HG02885 (cell line): ENCODE measurements around the gene COG5.
A peak's percentile ranks its signal among the peaks of the same experiment; 100 is the strongest.

Source experiments
- ATAC-seq: cut with Tn5 transposase; IDR thresholded peaks from one replicate; pipeline ENCODE4 v1.9.1; 2021; ENCODE audit warnings: mild to moderate bottlenecking; ENCODE audit not compliant: unreplicated experiment, poor library complexity

Gene COG5

GRCh38 chr7:107354640-107355039 is 209.1 kb downstream of the COG5 start:
- ATAC-seq = no peak

- ATAC-seq = no peak
Measured at GRCh38 chr7:107353701-107354100, 210.0 kb downstream of the COG5 start.

DNA sequence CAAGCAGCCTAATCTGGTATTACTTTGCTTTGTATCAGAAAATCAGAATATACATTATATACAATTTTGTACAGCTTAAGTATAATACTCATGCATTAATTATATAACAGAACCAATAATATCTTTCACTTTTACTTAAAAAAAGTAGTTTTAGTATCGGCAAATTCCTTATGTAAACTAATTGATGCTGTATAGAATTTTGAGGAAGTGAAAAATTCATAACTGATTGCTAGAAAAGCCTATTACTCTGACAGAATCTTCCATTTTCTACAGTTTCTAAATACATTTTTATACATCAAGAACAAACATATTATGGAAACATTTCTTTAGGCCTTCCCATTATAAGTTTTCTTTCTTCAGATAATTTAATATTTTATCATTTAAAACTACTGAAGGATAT is 217.8 kb downstream of the COG5 start:
- ATAC-seq = no peak

DNA sequence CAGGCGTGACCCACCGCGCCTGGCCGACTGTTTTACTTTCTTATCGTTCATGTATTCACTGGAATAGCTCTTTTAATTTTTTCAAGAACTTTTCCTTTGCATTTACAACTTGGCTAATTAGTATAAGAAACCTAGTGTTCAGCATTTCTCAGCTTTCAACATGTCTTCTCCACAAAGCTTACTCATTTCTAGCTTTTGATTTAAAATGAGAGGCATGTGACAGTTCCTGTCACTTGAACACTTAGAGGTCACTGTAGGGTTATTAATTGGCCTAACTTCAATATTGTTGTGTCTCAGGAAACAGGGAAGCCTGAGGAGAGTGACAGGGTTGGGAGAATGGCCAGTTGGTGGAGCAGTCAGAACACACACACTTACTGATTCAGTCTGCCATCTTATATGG is 218.9 kb downstream of the COG5 start:
- ATAC-seq = no peak

DNA sequence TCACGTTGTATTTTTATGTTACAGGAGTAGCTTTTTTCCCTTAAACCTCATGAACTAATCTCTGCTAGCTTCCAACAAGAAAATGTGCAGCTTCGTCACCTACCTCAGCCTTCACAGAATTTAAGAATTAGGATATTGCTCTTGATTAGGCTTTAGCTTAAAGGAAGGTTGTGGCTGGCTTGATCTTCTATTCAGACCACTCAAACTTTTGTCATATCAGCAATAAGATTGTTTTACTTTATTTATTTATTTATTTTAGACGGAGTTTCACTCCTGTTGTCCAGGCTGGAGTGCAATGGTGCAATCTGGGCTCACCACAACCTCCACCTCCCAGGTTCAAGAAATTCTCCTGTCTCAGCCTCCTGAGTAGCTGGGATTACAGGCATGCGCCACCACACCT is 219.4 kb downstream of the COG5 start:
- no peak for ATAC-seq

- no peak for ATAC-seq
Measured at GRCh38 chr7:107338080-107338479, 225.6 kb downstream of the COG5 start.

- ATAC-seq = peak; percentile 70
Measured at GRCh38 chr7:107332488-107333269, 231.0 kb downstream of the COG5 start.

DNA sequence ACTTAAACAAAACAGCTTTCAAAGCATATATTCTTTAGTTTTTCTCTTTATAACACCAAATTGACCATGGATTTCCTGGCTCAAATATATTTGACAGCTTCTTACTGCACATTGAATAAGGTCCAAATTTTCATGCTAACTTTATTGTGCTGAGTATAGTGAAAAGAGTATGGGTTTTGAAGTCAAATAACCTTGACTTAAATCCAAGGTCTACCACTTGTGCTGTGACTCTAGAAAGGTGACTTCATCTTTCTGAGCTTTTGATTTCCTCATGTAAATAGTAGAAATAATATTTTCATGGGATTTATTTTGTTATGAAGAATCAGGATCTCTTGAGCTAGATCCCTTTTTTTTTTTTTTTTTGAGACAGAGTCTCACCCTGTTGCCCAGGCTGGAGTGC is 233.2 kb downstream of the COG5 start:
- no peak for ATAC-seq

- no peak for ATAC-seq
Measured at GRCh38 chr7:107327986-107328569, 235.6 kb downstream of the COG5 start.

- ATAC-seq = no peak
Measured at GRCh38 chr7:107326061-107326460, 237.7 kb downstream of the COG5 start.

DNA sequence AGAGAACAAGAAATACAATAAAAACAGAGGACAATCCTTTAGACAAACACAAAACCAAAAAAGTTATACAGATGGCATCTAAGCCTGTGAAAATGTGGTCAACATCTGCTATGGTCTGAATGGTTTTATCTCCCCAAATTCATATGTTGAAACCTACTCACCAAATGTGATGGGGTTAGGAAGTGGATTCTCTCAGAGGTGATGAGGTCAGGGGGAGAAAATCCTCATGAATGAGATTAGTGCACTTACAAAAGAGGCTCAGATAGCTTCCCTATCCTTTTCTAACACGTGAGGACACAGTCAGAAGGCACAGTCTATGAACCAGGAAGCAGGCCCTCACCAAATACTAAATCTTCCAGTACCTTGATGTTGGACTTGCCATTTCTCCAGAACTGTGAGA is 241.7 kb downstream of the COG5 start:
- no peak for ATAC-seq

GRCh38 chr7:107321611-107322010 is 242.1 kb downstream of the COG5 start:
- no peak for ATAC-seq

GRCh38 chr7:107319724-107320228 is 243.9 kb downstream of the COG5 start:
- no peak for ATAC-seq

DNA sequence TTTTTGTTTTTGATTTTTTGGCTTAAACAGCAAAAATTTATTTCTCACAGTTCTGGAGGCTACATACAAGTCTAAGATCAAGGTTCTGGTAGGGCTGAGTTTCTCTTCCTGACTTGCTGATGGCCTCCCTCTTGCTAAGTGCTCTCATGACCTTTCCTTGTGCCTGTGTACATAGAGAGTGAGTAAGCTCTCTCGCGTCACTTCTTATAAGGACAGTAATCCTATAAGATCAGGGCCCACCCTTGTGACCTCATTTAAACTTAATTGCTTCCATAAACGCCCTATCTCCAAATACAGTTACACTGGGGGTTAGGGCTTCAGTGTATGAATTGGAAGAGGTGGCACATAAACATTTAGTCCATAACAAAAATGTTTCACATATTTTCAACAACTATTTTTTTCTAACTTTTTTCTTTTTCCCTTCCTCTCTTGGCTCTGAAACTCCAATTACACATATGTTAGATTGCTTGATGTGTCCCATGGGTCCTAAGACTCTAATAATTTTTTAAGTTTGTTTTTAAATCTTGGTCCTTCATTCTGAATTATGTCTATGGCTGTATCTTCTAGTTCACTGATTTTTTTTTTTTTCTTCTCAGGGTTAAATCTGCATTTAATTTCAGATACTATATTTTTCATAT is 245.1 kb downstream of the COG5 start:
- ATAC-seq = no peak

GRCh38 chr7:107315716-107316220 is 248.0 kb downstream of the COG5 start:
- no peak for ATAC-seq

GRCh38 chr7:107313355-107313754 is 250.4 kb downstream of the COG5 start:
- ATAC-seq = no peak

DNA sequence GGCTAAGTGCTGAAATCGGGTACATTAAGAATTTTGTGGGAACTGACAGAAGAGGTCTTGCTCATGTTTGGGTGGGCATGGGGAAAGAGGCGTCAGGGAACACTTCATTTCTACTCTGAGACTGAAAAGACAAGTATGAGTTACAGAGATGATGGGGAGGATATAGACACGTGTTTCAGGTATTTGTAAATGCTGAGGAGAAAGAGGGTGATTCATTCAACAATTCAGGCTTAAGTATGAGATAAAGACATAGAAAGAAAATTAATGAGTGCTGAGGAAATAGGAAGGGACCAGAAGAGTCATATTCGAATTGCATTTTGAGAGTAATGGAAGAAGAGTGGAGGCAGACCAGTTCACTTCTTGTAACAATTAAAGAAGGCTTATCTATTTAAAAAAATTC is 251.3 kb downstream of the COG5 start:
- ATAC-seq = no peak

- ATAC-seq = no peak
Measured at GRCh38 chr7:107309296-107309695, 254.4 kb downstream of the COG5 start.

DNA sequence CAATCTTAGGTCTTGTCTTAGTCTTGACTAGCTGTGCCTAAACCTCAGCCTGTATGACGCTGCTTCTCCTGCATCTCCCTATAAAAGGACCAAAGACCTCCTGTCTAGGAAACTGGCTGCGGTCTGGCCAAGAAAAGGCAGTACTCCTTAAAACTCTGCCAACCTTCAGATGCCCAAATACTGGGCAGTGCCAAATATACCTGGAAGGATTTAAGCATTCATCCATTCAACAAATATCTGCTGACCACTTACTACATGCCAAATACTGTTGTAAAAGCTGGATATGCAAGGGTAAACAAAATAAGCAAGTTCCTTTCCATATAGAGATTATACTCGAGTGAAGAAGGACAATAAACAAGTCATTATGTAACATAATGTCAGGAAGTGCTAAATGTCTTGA is 259.1 kb downstream of the COG5 start:
- ATAC-seq = no peak

GRCh38 chr7:107304063-107304462 is 259.7 kb downstream of the COG5 start:
- ATAC-seq = no peak

GRCh38 chr7:107302250-107302847 is 261.4 kb downstream of the COG5 start:
- no peak for ATAC-seq
